Neural progenitor cell (in vitro differentiated cells): Measurements from ENCODE around the gene MACROD2. TPM values are rescaled to one million over a fixed set of nuclear protein-coding genes. Genes with fewer than 3 reads are reported as not detected.

ENCODE experiments used
- DNase-seq: peaks from one replicate; pipeline ENCODE4 v3.0.0-alpha.2; 2016; ENCODE audit warnings: low spot score
- H2AFZ ChIP-seq: fragments of 200-600 bp; sonication (generic); replicated peaks from 2 replicates; pipeline ENCODE4 v1.6.1; 2016; ENCODE audit warnings: antibody characterized with exemption
- H3F3A ChIP-seq: fragments of 200-600 bp; sonication (generic); 2 replicates; pipeline ENCODE4 v1.6.1; 2016; ENCODE audit warnings: antibody characterized with exemption, low read depth
- H3K27ac ChIP-seq: fragments of 200-600 bp; sonication (generic); 2 replicates; pipeline ENCODE4 v1.5.1; 2016; ENCODE audit warnings: mild to moderate bottlenecking
- H3K27me3 ChIP-seq: fragments of 200-600 bp; sonication (generic); 2 replicates; pipeline ENCODE4 v1.6.1; 2016; ENCODE audit warnings: mild to moderate bottlenecking, moderate library complexity
- H3K36me3 ChIP-seq: fragments of 200-600 bp; sonication (generic); 2 replicates; pipeline ENCODE4 v1.5.1; 2016
- H3K4me1 ChIP-seq: fragments of 200-600 bp; sonication (generic); 2 replicates; pipeline ENCODE4 v1.6.1; 2016; ENCODE audit warnings: mixed run types
- H3K4me2 ChIP-seq: fragments of 200-600 bp; sonication (generic); 2 replicates; pipeline ENCODE4 v1.6.1; 2016
- H3K4me3 ChIP-seq: fragments of 200-600 bp; sonication (generic); 2 replicates; pipeline ENCODE4 v1.5.1; 2016
- H3K79me2 ChIP-seq: fragments of 200-600 bp; sonication (generic); 2 replicates; pipeline ENCODE4 v1.6.1; 2016; ENCODE audit warnings: low read depth
- H3K9ac ChIP-seq: fragments of 200-600 bp; sonication (generic); 2 replicates; pipeline ENCODE4 v1.6.1; 2016
- H3K9me3 ChIP-seq: fragments of 200-600 bp; sonication (generic); 2 replicates; pipeline ENCODE4 v1.5.1; 2016; ENCODE audit warnings: low read depth
- H4K20me1 ChIP-seq: fragments of 200-600 bp; sonication (generic); 2 replicates; pipeline ENCODE4 v1.6.1; 2016; ENCODE audit warnings: low read depth
- H3K27ac Mint-ChIP-seq: 3 replicates; pipeline ENCODE4 v1.8.0; 2021; ENCODE audit warnings: mixed read lengths
- H3K27me3 Mint-ChIP-seq: 2 replicates; pipeline ENCODE4 v1.8.0; 2022; ENCODE audit warnings: low read depth, mild to moderate bottlenecking, inconsistent platforms, moderate library complexity, mixed read lengths; ENCODE audit not compliant: insufficient read depth
- H3K36me3 Mint-ChIP-seq: 3 replicates; pipeline ENCODE4 v1.8.0; 2021; ENCODE audit warnings: mixed read lengths
- H3K4me1 Mint-ChIP-seq: 3 replicates; pipeline ENCODE4 v1.8.0; 2021; ENCODE audit warnings: mixed read lengths
- H3K4me3 Mint-ChIP-seq: 3 replicates; pipeline ENCODE4 v1.8.0; 2021; ENCODE audit warnings: mild to moderate bottlenecking, moderate library complexity, mixed read lengths
- H3K9me3 Mint-ChIP-seq: 3 replicates; pipeline ENCODE4 v1.8.0; 2020; ENCODE audit warnings: mixed read lengths
- EZH2 ChIP-seq: fragments of 200-600 bp; sonication (generic); IDR thresholded peaks from 2 replicates; pipeline ENCODE4 v1.6.1; 2017; ENCODE audit warnings: antibody characterized with exemption, mild to moderate bottlenecking, moderate library complexity
- EZH2phosphoT487 ChIP-seq: fragments of 200-600 bp; sonication (generic); IDR thresholded peaks from 2 replicates; pipeline ENCODE4 v1.6.1; 2017; ENCODE audit warnings: antibody characterized with exemption
- total RNA-seq: library from RNA; depleted of rRNA; stranded (reverse); fragments of >200 nt; gene quantifications from 2 replicates; pipeline ENCODE4 v1.2.3, GENCODE V29; 2015; ENCODE audit warnings: low replicate concordance
- TF ChIP-seq, protein P1 (sequence below): fragments of 200-600 bp; sonication (generic); IDR thresholded peaks from 2 replicates; pipeline ENCODE4 v1.5.1; 2017; ENCODE audit warnings: antibody characterized with exemption, mild to moderate bottlenecking

The MACROD2 gene
- total RNA-seq, 1 donor from 2014 or later: 11.9 TPM

DNA sequence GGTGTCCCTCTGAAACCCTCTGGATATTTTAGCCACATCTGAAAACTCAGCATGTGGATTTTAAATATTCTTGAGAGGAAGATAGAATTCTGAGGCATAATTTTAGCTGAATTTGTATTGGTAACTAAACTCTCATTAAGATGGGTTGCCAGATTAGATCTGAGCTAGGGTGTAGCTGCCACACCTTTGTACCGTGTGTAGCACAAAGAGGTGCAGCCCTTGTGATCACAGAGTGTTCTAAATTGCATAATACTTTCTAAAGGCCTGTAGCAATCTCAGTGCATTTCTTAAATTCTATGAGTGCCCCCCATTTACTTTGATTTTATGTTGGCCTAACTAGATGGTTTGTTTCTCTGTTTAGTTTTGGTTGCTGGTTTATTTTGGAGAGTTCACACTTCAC lies 289.1 kb downstream of the MACROD2 start:
- no peak overlapping the region for H3K4me3 ChIP-seq
- no peaks in the 10 kb centered on the region for H3F3A ChIP-seq
- H3K4me2 ChIP-seq: no peak overlapping the region
- Mint-ChIP-seq H3K4me3 (no peak overlapping the region), H3K36me3 (no peaks in the 10 kb centered on the region), H3K4me1 (no peaks in the 10 kb centered on the region), H3K9me3 (no peaks in the 10 kb centered on the region), H3K27me3 (peaks cover 2% of the 10 kb centered on the region), H3K27ac (no peak overlapping the region)
- H2AFZ ChIP-seq: no peak overlapping the region
- no peaks in the 10 kb centered on the region for H3K79me2 ChIP-seq
- H3K36me3 ChIP-seq: no peaks in the 10 kb centered on the region
- no peaks in the 10 kb centered on the region for H3K4me1 ChIP-seq
- no peaks in the 10 kb centered on the region for H4K20me1 ChIP-seq
- no peak for DNase-seq
- TF ChIP-seq EZH2phosphoT487 (no peak), EZH2 (no peak)
- TF ChIP-seq, protein P1, sequence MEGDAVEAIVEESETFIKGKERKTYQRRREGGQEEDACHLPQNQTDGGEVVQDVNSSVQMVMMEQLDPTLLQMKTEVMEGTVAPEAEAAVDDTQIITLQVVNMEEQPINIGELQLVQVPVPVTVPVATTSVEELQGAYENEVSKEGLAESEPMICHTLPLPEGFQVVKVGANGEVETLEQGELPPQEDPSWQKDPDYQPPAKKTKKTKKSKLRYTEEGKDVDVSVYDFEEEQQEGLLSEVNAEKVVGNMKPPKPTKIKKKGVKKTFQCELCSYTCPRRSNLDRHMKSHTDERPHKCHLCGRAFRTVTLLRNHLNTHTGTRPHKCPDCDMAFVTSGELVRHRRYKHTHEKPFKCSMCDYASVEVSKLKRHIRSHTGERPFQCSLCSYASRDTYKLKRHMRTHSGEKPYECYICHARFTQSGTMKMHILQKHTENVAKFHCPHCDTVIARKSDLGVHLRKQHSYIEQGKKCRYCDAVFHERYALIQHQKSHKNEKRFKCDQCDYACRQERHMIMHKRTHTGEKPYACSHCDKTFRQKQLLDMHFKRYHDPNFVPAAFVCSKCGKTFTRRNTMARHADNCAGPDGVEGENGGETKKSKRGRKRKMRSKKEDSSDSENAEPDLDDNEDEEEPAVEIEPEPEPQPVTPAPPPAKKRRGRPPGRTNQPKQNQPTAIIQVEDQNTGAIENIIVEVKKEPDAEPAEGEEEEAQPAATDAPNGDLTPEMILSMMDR: no peak
- no peaks in the 10 kb centered on the region for H3K27me3 ChIP-seq
- no peaks in the 10 kb centered on the region for H3K9me3 ChIP-seq
- no peak overlapping the region for H3K9ac ChIP-seq
- no peak overlapping the region for H3K27ac ChIP-seq

DNA sequence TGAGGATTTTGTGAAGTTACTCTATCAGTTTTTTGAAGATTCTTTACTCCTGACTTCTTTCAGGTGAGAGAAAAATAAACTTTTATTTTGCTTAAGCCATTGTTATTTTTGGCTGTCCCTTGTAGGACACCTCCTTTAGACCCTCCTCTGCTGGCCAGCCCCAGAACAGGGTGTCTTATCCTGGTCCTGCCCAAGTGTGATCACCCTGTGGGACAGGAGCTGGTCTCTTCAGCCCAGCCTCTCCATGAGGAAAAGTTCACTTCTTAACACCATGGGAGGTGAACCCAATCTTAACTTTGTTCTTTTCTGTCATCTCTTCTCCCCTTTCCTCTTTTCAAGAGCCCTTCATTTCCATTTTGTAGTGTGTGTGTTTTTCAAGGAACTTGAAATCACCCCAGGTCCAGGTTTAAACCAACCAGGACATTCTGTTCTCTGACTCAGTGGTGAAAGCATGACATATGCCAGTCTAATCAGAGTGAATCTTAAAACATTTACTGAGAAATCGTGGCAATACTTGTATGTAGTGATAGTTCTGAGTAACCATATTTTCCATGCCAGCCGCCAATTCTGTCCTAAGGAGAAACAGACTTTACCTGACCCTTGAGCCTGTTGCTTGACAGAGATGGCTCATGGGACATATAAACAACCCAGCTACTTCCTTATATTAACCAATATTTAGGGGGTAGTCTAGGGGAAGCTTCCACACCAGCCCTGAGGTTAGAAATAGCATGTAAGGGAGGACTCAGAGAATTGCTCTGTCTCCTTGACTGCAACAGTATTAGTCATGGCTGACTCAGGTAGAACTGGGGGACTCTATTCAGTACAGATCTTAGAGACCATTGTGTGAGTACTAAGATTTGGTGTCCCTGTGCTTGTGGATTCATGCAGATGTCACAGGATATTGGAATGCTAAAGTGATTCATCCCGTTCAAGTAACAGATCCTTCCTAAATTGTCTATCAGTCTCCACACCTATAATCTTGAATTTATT lies 293.3 kb downstream of the MACROD2 start:
- Mint-ChIP-seq H3K27ac (no peak overlapping the region), H3K36me3 (no peaks in the 10 kb centered on the region), H3K4me3 (no peak overlapping the region), H3K9me3 (no peaks in the 10 kb centered on the region), H3K4me1 (no peaks in the 10 kb centered on the region), H3K27me3 (peaks cover 2% of the 10 kb centered on the region)
- Histone ChIP-seq H3K4me2 (no peak overlapping the region), H3K27me3 (no peaks in the 10 kb centered on the region), H2AFZ (no peak overlapping the region), H3F3A (no peaks in the 10 kb centered on the region), H3K79me2 (no peaks in the 10 kb centered on the region), H3K9me3 (no peaks in the 10 kb centered on the region), H4K20me1 (no peaks in the 10 kb centered on the region), H3K9ac (no peak overlapping the region), H3K4me1 (no peaks in the 10 kb centered on the region), H3K27ac (no peak overlapping the region), H3K4me3 (no peak overlapping the region), H3K36me3 (no peaks in the 10 kb centered on the region)
- no peak for TF ChIP-seq EZH2
- TF ChIP-seq EZH2phosphoT487: no peak
- TF ChIP-seq, protein P1: no peak
- DNase-seq: no peak

DNA sequence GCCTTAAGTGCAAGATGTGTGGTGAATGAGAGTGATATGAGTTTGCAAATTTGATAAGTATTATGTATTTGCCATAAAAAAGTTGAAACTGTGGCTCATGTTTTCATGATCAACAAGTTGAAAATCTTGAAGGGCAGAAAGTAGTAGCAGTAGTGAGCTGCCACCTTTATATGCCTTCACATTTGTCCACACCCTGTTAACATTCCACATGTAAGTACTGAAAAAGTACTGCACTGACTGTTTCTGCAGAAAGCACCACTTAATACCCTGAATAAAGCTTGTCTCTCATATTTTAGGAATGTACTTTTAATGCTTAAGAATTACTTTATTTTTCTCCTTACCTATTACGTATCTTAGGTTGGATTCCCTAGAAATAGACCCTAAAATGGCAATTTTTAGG lies 296.2 kb downstream of the MACROD2 start:
- TF ChIP-seq, protein P1: no peak
- no peak for TF ChIP-seq EZH2
- no peak for TF ChIP-seq EZH2phosphoT487

More for the DNA sequence above, 296.2 kb downstream of the MACROD2 start:
- H3K4me2 ChIP-seq: no peak overlapping the region
- H3K27me3 ChIP-seq: no peaks in the 10 kb centered on the region
- H3K4me3 ChIP-seq: no peak overlapping the region
- H3K4me3 Mint-ChIP-seq: no peak overlapping the region
- no peak overlapping the region for H3K27ac ChIP-seq
- no peak overlapping the region for H3K27ac Mint-ChIP-seq
- peaks cover 3% of the 10 kb centered on the region for H3K4me1 Mint-ChIP-seq
- H3K9me3 Mint-ChIP-seq: no peaks in the 10 kb centered on the region
- H3K79me2 ChIP-seq: no peaks in the 10 kb centered on the region
- DNase-seq: no peak
- H3K9ac ChIP-seq: no peak overlapping the region
- no peak overlapping the region for H2AFZ ChIP-seq
- no peaks in the 10 kb centered on the region for H3K36me3 Mint-ChIP-seq
- no peaks in the 10 kb centered on the region for H3K4me1 ChIP-seq
- H3K36me3 ChIP-seq: no peaks in the 10 kb centered on the region
- no peaks in the 10 kb centered on the region for H3F3A ChIP-seq
- peaks cover 2% of the 10 kb centered on the region for H3K27me3 Mint-ChIP-seq
- no peaks in the 10 kb centered on the region for H4K20me1 ChIP-seq
- H3K9me3 ChIP-seq: no peaks in the 10 kb centered on the region
